Ishikawa (cell line): ENCODE results near the gene C2CD2.

Experiments
- CEBPB ChIP-seq: IDR thresholded peaks from 2 replicates; pipeline ENCODE4 v1.6.1; 2012
- CREB1 ChIP-seq: IDR thresholded peaks from 2 replicates; pipeline ENCODE4 v1.6.1; 2012; ENCODE audit warnings: low read depth
- EGR1 ChIP-seq: IDR thresholded peaks from 2 replicates; pipeline ENCODE4 v1.6.1; 2012
- EP300 ChIP-seq: IDR thresholded peaks from 2 replicates; pipeline ENCODE4 v1.6.1; 2012; ENCODE audit warnings: borderline replicate concordance
- FOXM1 ChIP-seq: IDR thresholded peaks from 2 replicates; pipeline ENCODE4 v1.6.1; 2012; ENCODE audit warnings: low read depth, borderline replicate concordance
- NFIC ChIP-seq: IDR thresholded peaks from 2 replicates; pipeline ENCODE4 v1.6.1; 2012
- RAD21 ChIP-seq: IDR thresholded peaks from 2 replicates; pipeline ENCODE4 v1.6.1; 2012; ENCODE audit warnings: low read depth
- TAF1 ChIP-seq: IDR thresholded peaks from 2 replicates; pipeline ENCODE4 v1.6.1; 2012; ENCODE audit warnings: low read depth, mild to moderate bottlenecking
- TCF12 ChIP-seq: IDR thresholded peaks from 2 replicates; pipeline ENCODE4 v1.6.1; 2012; ENCODE audit warnings: low read depth
- TEAD4 ChIP-seq: IDR thresholded peaks from 2 replicates; pipeline ENCODE4 v1.6.1; 2012
- YY1 ChIP-seq: IDR thresholded peaks from 2 replicates; pipeline ENCODE4 v1.6.1; 2012; ENCODE audit warnings: low read depth
- ZBTB7A ChIP-seq: IDR thresholded peaks from 2 replicates; pipeline ENCODE4 v1.6.1; 2012; ENCODE audit warnings: low read depth
- TF ChIP-seq, protein P1 (sequence below): IDR thresholded peaks from 2 replicates; pipeline ENCODE4 v1.6.1; 2012
- TF ChIP-seq, protein P2 (sequence below): IDR thresholded peaks from 2 replicates; pipeline ENCODE4 v1.6.1; 2012; ENCODE audit warnings: low read depth, mild to moderate bottlenecking
- TF ChIP-seq, protein P3 (sequence below): IDR thresholded peaks from 2 replicates; pipeline ENCODE4 v1.6.1; 2012

Gene C2CD2

DNA sequence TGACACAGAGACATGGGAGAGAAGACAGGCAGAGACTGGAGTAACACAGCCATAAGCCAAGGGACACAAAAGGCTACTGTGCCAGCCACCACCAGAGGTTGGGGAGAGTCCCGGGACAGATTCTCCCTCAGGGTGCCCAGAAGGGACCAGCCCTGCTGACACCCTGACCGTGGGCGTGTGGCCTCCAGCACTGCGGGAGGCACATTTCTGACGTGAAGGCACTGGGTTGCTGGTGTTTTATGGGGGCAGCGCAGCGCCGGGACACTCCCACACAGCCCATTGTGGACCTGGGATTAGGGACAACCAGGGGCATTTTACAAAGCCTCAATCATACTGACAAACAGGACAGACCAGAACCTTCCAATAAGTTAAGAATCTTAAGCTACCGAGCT, 100.9 kb downstream of the C2CD2 start:
- TF ChIP-seq TAF1 (no peak), CEBPB (no peak)

DNA sequence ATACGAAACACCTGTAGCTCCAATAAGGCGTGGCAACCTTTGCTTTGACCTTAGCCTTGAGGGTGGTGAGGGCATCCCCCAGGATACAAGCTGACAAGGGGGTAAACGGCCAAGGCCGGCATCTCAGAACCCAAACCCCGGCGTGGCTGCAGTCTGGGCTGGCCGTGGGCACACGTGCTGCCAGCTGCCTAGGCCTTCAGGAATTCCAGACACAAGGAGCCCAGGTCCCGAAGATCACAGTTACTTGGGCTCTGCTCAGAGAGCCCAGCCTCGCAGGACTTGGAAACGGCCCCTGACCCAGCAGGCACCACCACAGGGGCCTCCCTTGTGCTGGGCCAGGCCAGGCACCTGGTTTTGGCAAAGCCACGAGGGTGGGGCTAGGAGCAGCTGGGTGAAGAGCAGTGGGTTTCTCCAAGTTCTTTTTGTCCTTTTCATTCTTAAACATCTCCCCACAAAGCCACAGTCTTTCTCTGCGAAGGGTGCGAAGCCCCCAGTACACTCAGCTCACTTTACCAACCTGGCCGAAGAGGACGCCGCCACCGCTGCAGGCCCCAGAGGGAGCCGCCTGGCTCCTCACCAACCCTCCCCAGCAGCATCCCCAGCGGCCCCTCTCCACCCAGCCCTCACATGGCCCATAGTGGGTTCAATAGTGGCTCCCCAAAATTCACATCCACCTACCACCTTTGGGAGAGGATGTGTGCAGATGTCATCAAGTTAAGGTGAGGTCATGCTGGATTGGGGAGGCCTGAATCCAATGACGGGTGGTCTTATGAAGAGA, 101.5 kb downstream of the C2CD2 start:
- TF ChIP-seq CEBPB, result no peak
- no peak for TF ChIP-seq ZBTB7A
- no peak for TF ChIP-seq YY1
- TF ChIP-seq, protein P1, sequence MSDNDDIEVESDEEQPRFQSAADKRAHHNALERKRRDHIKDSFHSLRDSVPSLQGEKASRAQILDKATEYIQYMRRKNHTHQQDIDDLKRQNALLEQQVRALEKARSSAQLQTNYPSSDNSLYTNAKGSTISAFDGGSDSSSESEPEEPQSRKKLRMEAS, result no peak
- TF ChIP-seq NFIC, result no peak
- TF ChIP-seq, protein P2, sequence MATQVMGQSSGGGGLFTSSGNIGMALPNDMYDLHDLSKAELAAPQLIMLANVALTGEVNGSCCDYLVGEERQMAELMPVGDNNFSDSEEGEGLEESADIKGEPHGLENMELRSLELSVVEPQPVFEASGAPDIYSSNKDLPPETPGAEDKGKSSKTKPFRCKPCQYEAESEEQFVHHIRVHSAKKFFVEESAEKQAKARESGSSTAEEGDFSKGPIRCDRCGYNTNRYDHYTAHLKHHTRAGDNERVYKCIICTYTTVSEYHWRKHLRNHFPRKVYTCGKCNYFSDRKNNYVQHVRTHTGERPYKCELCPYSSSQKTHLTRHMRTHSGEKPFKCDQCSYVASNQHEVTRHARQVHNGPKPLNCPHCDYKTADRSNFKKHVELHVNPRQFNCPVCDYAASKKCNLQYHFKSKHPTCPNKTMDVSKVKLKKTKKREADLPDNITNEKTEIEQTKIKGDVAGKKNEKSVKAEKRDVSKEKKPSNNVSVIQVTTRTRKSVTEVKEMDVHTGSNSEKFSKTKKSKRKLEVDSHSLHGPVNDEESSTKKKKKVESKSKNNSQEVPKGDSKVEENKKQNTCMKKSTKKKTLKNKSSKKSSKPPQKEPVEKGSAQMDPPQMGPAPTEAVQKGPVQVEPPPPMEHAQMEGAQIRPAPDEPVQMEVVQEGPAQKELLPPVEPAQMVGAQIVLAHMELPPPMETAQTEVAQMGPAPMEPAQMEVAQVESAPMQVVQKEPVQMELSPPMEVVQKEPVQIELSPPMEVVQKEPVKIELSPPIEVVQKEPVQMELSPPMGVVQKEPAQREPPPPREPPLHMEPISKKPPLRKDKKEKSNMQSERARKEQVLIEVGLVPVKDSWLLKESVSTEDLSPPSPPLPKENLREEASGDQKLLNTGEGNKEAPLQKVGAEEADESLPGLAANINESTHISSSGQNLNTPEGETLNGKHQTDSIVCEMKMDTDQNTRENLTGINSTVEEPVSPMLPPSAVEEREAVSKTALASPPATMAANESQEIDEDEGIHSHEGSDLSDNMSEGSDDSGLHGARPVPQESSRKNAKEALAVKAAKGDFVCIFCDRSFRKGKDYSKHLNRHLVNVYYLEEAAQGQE, result no peak
- TF ChIP-seq, protein P3, sequence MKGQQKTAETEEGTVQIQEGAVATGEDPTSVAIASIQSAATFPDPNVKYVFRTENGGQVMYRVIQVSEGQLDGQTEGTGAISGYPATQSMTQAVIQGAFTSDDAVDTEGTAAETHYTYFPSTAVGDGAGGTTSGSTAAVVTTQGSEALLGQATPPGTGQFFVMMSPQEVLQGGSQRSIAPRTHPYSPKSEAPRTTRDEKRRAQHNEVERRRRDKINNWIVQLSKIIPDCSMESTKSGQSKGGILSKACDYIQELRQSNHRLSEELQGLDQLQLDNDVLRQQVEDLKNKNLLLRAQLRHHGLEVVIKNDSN, result no peak
- no peak for TF ChIP-seq TAF1
- TF ChIP-seq FOXM1, result no peak
- TF ChIP-seq RAD21, result no peak

DNA sequence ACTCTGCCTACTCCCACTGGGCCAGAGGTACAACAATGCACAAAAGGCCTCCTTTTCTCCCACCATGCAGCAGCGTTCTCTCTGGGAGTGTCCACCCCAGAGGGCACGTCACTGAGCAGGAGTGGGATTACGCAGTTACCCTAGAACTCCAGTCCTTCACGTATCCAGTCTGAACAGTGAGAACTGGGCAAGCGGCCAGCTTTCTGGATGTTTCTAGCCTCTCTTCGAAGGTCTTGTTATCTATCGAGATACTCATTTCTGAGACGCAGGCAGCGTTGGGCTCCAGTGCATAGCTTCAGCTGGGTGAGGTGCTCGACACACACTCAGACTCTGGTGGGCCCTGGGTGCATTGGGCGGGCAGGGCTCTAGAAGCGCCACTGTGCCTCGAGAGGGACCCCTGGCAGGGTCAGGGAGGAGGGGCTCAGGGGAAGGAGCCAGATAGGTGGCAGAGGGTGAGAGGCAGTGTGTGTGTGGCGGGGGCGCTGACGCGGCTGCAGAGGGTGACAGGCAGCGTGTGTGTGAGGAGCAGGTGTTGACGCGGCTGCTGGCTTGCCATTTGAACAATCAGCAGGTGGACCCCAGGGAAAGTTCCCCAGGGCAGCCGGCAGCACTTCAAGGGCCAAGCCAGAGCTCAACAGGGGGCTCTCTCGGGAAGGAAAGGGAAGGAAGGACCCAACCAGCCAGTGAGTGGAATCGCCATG, 102.6 kb downstream of the C2CD2 start:
- TF ChIP-seq CREB1 (no peak), EGR1 (no peak), TAF1 (no peak), RAD21 (no peak), TCF12 (no peak), EP300 (no peak), TEAD4 (no peak), FOXM1 (no peak), YY1 (no peak), ZBTB7A (no peak), NFIC (no peak)
- TF ChIP-seq, protein P2, result no peak
- TF ChIP-seq, protein P1, result no peak

DNA sequence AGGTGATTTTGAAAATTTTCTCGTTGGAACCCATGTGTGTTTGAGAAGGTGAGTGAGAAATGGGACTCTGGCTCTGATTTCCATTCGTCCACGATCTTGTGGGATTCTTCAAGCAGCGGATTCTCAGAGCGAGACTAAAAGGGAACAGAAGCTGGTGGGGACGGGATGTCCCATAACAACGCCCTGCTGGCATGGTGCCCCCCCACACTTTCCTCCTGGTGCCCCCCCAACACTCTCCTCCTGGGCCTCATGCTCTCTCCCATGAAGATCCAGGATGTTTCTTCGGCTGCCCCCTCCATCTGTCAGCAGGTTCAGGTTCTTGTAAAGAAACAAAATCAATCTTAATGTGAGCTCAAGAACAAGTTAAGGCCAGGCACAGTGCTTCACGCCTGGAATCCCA, 103.7 kb downstream of the C2CD2 start:
- no peak for TF ChIP-seq EGR1
- TF ChIP-seq, protein P3, result no peak
- no peak for TF ChIP-seq RAD21
- no peak for TF ChIP-seq TEAD4
- TF ChIP-seq CREB1, result no peak

DNA sequence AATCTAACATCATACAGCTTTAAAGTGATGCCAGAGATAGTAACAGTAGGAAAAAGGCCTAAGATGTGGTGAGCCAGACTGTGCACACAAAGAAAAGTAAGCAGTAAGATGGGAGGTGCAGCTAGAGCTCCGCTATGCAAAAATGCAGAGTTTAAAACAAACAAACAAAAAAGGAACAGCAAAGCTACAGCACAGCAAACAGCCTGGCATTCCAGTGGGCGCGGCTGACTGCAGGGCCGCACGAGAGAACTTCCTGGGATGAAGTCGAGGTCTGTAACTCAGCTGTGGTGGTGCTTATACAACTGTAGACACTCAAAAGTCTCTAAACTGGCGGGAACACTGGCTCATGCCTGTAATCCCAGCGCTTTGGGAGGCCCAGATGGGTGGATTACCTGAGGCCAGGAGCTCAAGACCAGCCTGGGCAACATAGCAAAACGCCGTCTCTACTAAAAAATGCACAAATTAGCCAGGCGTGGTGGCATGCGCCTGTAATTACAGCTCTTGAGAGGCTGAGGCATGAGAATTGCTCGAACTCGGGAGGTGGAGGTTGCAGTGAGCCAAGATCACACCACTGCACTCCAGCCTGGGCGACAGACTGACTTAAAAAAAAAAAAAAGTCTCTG, 104.7 kb downstream of the C2CD2 start:
- no peak for TF ChIP-seq ZBTB7A
- no peak for TF ChIP-seq NFIC
- TF ChIP-seq EP300, result no peak
- TF ChIP-seq, protein P3, result no peak
- TF ChIP-seq FOXM1, result no peak
- no peak for TF ChIP-seq RAD21
- TF ChIP-seq, protein P2, result no peak
- TF ChIP-seq CEBPB, result no peak
- no peak for TF ChIP-seq YY1
- TF ChIP-seq, protein P1, result no peak
- no peak for TF ChIP-seq EGR1
- no peak for TF ChIP-seq TCF12
